ENCODE results near the gene VPS51.

The VPS51 gene

GRCh38 chr11:65095974-65096806 lies at the start of gene VPS51:
VPS51 (plus strand) TSS chr11:65096214; CDS start chr11:65096251, 37 bp downstream.
- DNase-seq: peak; percentile 89

- no peak for DNase-seq
These were observed 48.2 kb upstream of the VPS51 start for GRCh38 chr11:65047581-65048422.

- DNase-seq: no peak
These were observed 44.6 kb upstream of the VPS51 start for GRCh38 chr11:65051398-65051858.

GRCh38 chr11:65053827-65054508 lies 42.0 kb upstream of the VPS51 start:
- DNase-seq: no peak

- DNase-seq: no peak
These were observed 40.5 kb upstream of the VPS51 start for GRCh38 chr11:65055538-65055937.

GRCh38 chr11:65056999-65057398 lies 39.0 kb upstream of the VPS51 start:
- no peak for DNase-seq

- no peak for DNase-seq
These were observed 38.5 kb upstream of the VPS51 start for GRCh38 chr11:65057526-65057925.

- DNase-seq: no peak
These were observed 38.0 kb upstream of the VPS51 start for GRCh38 chr11:65058012-65058411.

- no peak for DNase-seq
These were observed 37.5 kb upstream of the VPS51 start, which contains the start of gene NAALADL1 for GRCh38 chr11:65058419-65059054. NAALADL1 (minus strand) TSS chr11:65058553; CDS start chr11:65058521, 32 bp downstream.

- DNase-seq: no peak
These were observed 36.5 kb upstream of the VPS51 start for GRCh38 chr11:65059523-65059922.

- no peak for DNase-seq
These were observed 35.8 kb upstream of the VPS51 start for GRCh38 chr11:65059959-65060824.

GRCh38 chr11:65060913-65061408 lies 35.1 kb upstream of the VPS51 start:
- DNase-seq: no peak

- DNase-seq: no peak
These were observed 32.5 kb upstream of the VPS51 start for GRCh38 chr11:65063532-65063931.

- DNase-seq: no peak
These were observed 31.2 kb upstream of the VPS51 start for GRCh38 chr11:65064847-65065240.

- no peak for DNase-seq
These were observed 30.2 kb upstream of the VPS51 start for GRCh38 chr11:65065851-65066250.

GRCh38 chr11:65066315-65066714 lies 29.7 kb upstream of the VPS51 start:
- no peak for DNase-seq

GRCh38 chr11:65066805-65067291 lies 29.2 kb upstream of the VPS51 start:
- DNase-seq: no peak

GRCh38 chr11:65067446-65067845 lies 28.6 kb upstream of the VPS51 start:
- no peak for DNase-seq

- DNase-seq: no peak
These were observed 26.8 kb upstream of the VPS51 start for GRCh38 chr11:65069217-65069616.

- peak; percentile 56 for DNase-seq
These were observed 23.9 kb upstream of the VPS51 start for GRCh38 chr11:65071907-65072630.

- no peak for DNase-seq
These were observed 23.4 kb upstream of the VPS51 start for GRCh38 chr11:65072631-65072966.

Measured in inflammatory macrophage treated with lipopolysaccharide for 4 hours (primary cell).